Measurements from ENCODE around the gene USP47.

USP47 gene, protein sequence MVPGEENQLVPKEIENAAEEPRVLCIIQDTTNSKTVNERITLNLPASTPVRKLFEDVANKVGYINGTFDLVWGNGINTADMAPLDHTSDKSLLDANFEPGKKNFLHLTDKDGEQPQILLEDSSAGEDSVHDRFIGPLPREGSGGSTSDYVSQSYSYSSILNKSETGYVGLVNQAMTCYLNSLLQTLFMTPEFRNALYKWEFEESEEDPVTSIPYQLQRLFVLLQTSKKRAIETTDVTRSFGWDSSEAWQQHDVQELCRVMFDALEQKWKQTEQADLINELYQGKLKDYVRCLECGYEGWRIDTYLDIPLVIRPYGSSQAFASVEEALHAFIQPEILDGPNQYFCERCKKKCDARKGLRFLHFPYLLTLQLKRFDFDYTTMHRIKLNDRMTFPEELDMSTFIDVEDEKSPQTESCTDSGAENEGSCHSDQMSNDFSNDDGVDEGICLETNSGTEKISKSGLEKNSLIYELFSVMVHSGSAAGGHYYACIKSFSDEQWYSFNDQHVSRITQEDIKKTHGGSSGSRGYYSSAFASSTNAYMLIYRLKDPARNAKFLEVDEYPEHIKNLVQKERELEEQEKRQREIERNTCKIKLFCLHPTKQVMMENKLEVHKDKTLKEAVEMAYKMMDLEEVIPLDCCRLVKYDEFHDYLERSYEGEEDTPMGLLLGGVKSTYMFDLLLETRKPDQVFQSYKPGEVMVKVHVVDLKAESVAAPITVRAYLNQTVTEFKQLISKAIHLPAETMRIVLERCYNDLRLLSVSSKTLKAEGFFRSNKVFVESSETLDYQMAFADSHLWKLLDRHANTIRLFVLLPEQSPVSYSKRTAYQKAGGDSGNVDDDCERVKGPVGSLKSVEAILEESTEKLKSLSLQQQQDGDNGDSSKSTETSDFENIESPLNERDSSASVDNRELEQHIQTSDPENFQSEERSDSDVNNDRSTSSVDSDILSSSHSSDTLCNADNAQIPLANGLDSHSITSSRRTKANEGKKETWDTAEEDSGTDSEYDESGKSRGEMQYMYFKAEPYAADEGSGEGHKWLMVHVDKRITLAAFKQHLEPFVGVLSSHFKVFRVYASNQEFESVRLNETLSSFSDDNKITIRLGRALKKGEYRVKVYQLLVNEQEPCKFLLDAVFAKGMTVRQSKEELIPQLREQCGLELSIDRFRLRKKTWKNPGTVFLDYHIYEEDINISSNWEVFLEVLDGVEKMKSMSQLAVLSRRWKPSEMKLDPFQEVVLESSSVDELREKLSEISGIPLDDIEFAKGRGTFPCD (N-terminal part only)
- total RNA-seq = 166 to 240 reads per million in 2 donors

DNA sequence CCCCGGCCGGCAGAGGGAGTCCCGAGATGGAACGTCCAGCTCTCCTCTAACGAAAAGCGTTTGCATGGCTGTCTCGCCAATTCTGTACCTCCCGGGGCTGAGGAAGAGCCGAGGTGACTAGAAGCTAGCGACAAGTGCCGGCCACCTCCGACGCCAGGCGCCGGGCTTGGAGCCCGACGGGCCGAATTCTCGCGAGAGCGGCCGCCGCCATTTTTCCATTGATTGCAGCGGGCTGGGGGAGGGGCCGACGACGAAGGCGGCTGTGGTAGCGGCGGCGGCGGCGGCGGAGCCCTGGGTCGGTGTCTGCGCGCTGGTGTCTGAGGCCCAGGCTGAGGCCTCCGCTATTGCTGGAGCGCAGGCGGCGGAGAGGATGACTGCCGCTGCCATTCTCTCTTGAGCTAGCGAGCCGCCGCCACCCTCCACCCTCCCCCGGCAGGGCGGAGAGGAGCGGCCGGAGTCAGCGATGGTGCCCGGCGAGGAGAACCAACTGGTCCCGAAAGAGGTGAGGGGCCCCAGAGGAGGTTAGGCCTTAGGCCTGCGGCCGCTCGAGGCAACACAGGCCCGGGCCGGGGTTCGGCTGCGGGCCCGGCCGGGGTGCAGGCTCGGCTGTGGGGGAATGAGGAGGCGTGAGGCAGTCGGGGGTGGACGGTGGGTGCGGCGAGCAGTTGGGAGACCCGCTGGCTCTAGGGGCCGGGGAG, at the start of gene USP47:
Gene USP47 (plus strand): TSS at position 250 of the 698 bp plus-strand sequence. CDS start 214 bp downstream, at position 464.
- DNase-seq = peak; percentile 92 to 95 (median 93)

DNA sequence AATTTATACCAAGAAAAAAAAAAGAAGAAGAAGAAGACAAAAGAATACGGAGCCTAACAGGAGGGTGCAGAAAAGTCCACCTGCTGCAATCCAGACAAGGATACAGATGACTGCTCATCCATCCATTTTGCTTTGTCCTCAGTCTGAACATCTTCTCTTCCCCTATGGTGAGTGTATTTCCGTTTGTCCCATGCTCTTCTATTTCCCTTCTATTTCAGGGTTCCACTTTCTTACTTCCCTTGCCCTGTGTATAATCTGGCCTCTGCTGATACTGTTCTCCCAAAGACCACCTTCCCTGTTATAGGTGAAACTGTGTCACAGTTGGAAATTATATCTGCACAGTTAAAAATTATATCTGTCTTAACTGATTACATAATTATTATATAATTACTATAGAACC, 48.7 kb upstream of the USP47 start:
- DNase-seq = no peak

DNA sequence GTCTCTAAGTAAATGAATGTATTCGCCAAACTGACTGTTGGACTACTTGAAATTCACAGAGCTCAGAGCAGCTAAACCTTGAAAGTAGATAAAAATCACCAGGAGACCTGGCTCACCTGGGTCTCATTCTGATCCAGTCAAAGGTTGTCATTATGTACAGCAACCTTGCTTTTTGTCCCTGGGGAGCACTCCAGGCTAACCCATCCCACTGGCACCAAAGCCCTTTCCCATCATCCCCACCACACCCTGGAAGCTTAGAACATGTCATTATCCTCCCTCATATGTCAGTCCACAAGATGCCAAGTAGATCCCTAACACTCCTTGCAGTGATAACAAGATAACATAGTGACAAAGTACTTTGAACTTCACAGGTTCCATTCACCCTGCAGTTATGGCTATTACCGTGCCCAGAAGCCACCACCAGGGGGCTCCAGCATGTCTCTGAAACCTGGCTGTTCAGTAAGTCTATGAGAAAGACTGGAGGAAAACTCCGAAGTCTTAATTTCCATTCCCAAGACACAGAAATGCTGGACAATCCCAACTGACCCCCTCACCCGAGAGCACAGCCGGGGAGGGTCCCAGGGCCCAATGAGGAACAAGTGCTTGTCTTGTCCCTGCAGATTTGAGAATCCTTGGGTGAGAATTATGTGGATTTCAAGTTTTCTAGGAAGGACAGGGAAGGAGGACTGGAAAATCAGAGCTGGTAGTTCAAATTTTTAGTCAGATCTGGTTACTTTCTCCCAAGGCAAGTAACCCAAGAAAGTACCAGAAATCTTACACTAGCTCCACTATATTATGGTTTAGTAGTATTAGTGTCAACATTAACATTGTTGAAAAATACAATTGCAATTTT, 43.0 kb upstream of the USP47 start:
- DNase-seq = peak; percentile 38 to 66 (median 55)

DNA sequence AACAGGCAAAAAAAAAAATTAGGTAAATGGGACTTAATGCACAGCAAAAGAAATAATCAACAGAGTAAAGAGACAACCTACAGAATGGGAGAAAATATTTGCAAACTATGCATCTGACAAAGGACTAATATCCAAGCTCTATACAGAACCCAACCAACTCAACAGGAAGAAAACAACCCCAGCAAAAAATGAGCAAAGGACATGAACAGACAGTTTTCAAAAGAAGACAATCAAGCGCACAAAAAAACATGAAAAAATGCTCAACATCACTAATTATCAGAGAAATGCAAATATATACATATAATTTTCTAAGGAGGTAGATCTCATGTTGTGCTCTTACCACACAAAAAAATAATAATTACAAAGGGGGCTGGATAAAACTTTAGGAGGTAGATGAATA, 36.5 kb upstream of the USP47 start:
- DNase-seq = no peak

DNA sequence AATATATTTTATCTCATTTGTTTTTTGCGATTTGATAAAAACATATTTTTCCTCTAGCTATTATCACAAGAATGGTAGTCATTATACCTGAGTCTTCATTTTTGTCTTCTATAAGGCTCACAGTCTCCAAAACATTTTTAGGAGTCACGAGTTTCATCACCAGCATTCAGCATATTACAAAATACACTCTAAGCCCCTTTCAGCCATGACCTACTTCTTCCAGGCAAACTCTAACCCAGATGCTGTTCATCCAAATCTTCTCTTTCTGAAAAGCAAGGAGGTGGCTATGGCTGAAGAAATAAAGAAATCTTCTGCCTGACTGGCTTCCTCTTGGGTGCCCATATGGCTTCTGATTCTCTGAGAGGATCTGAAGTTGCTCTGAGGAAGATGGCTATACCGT, 35.7 kb upstream of the USP47 start:
- DNase-seq = no peak

DNA sequence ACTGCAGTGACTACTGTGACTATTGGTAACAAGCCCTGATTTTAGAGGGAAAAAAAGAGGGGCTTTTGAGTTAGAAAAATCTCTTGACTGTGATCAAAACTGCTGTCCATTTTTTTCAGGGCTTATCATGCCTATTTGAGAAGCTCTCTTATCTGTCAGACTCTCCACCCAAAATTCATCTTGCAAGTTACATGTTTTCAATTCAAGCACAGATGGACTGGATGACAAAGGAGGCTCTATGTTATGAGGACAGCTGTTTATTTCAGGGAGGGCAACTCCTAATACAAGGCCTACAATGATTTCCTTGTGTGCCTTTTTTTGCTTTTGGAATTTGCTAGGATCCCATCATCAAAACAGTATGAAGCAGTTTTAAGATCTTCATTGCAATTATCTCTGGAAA, 35.2 kb upstream of the USP47 start:
- no peak for DNase-seq

DNA sequence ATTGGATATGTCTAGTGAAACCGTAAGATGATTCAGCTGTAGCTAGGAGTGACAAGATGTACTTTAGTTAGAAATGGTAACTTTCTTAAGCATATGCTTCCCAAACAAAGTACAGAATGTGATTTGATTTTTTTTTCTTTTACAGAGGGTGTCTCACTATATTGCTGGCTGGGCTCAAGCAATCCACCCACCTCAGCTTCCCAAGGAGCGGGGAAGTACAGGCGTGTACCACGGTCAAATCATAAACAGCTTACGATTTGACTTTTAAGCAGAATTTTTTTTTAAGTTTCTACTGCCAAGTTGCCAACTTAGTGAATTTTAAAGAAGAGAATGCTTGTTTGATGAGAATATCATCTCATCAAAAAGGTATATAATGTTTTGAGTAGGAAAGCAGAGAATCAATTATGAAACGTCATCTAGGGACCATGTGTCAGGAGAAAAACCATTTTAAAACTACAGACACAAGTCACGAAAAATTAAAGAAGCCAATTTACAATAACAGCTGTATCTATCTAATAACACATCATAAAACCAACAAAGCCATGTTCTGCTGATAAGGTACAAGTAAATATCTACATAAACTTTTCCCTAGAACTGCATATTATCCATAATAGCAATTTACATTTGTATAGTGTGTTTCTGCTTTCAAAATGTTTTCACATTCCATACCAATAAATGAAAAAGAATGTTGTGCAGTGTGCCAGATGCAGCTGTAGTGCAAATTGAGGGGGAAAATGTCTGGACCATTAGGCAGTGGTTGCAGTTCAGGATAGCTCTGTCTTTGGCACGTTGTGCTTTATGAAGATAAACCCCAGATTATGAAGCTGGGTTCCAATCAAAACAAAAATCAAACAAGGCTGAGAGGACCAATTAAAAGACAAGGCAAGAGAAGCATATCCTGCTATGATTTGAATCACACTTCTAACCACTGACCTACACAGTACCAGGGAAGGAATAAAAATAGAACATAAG, 33.7 kb upstream of the USP47 start:
- no peak for DNase-seq

DNA sequence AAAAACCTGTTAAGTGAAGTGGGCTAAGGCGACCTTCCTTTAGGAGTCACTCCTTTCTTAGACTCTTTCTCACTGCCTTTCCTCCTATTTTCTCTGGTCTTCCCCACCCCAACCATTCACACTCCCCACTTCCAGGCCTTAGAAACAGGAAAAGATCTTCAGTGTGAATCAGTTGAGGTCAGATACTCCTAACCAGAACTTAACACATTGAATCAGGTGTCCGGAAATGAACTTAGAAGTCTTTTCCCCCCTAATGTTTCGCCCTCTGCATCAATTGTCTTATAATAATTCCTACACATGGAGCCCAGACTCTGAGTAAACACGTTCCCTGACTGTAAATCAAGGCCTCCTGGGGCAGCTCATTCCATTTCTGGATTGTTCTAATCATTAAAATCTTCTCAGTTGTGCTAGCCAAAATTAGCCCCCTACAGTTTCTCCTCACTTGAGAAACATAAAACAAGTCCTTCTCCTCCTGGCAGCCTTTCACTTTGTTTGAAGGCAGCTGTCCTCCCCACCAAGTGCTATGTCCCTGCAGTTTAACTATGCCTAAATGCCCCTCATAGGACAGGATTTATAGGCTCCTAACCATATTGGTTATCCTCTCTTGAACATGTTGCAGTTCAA, 32.7 kb upstream of the USP47 start:
- no peak for DNase-seq

DNA sequence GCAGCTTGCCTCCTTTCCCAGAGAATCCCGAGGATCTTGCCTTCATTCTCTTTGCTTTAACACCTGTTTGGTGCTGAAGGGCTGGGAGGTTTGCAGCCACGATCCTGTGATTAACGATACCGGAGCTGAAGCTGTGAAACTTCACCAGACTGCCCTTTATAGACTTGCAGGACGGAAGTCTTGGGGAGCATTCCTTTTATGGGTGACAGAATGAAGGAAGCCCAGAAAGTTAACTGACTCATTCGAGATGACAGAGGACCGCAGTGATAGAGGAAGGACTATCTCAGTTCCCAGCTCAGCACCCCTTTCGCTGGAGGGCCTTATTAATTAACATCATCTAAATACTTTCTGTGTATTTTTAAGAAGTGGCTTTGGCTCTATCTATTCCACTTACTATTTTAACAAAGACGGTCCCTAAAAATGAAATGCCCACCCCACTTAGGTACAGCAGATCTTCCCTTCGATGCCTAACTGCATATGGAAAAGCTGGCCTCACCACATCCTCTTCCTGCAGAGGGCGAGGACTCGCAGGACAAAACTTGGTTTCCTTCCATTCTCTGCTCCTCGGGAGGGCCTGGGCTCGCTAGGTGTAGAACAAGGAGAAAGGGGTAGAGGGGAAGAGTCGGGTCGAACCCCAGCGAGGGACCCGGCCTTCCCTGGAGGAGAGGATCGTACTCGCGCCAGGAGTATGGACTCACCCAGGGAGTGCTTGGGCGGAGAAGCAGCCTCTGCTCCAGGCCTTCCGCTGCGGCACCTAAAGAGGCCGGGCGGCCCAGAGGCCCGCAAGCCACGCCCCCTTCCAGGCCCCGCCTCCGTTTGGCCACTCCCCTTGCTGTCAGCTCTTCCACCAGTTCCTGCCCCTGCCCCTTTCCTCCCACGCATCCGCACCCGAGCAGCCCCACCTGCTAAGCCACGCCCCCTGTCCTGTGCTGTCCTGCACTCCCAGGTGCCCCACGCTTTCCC, 30.7 kb upstream of the USP47 start:
- no peak for DNase-seq

DNA sequence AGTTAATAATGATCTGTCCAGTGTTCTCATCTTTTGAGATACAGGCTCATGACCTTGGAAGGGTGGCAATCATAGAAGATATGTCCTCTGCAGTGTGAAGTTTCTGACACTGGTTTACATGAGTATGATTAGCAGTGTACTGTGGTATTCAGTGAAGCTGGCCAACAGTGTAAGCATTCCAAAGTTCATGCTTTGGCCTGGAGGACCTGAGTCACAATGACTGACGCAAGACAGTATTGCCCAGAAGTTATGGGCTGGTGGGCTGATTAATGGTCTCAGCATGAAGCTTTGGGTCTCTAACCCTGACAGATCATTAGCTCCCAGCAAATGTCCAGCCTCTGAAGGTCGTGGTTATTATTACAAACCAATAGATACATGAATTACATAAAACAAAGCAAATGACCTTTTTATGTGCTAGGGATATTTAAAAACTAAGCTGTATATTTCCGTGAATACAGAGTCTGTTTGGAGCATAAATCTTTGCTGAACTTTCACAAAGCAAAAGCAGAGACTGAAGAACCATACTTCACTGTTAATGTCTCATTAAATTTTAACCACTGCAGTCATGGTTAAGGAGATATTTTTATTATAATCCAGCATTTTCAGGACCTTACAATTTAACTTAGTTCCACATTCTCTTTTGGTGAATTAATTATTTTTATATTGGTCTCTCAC, 28.3 kb upstream of the USP47 start:
- DNase-seq = no peak

DNA sequence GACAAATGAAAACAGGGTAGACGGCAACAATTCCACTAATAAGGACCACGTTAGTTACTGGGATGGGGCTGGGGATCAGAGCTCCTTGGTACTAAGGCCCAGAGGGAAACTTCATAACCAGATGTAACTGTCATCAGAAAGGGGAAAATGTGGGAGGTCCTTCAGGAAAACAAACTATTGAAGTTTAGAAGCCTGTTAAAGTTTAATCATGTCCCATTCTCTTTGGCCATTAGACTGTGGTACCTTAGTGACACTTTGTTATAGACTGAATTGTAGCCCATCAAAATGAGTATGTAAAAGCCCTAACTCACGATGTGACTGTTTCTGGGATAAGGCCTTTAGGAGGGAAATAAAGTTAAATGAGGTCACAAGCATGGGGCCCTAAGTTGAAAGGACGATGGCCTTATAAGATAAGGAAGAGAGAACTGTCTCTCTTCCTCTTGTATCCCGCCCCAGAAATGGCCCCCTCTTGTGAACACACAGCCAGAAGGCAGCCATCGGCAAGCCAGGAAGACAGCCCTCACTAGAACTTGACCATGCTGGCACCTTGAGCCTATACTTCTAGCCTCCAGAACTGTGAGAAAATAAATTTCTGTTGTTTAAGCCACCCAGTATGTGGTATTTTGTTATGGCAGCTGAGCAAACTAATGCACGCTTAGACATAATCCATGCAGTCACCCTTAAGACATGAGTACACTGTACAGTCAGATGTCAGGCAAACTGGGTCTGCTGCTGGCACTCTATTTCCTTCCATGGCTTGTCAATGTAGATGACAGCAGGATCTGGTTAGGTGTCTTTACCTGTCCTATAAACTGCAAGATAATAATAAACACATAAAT, 26.9 kb upstream of the USP47 start:
- DNase-seq = no peak

DNA sequence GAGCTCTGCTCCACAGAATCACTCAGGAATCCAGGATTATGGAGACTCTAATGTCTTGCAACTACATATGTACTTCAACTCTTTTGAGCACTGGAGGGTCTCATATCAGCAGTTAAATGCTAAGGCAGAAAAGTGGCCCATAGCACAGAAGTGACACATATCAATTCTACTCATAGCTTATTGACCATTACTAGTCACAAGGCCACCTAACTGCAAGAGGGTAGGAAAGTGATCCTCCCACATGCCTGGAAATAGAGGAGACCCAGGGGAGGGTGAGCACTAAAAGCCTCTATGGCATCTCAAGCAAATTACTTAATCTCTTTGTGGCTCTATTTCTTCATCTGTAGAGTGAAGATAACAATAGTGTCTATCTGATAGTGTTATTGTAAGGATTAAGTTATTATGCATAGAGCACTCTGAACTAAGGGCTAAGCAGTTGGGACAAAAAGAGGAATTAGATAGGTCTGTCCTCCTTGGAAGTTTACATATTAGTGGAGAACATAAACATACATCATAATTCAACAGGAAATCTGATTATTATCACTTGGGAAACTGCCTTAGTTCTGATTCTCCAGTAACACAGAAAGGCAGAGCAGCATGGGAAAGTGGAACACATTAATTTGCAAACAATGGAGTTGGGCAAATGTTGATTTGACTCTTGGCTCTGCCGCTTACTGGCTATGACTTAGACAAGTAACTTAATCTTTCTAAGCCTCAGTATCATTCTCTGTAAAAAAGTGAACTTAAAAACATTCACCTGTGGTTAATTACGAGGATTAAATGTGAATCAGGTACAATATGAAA, 25.1 kb upstream of the USP47 start:
- no peak for DNase-seq

DNA sequence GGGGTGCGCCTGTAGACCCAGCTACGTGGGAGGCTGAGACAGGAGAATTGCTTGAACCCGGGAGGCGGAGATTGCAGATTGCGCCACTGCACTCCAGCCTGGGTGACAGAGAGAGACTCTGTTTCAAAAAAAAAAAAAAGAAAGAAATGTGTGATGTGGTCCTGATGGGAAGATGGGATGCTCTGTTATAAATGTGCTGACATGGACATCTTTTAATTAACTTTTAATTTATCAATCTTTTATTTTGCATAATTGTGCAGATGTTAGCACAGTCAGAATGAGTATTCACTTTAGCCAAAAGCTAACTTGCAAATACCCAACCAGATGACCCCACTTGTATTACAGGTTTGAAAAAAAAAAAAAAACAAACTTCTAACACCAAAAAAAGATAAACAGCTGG, 23.8 kb upstream of the USP47 start:
- DNase-seq = no peak

DNA sequence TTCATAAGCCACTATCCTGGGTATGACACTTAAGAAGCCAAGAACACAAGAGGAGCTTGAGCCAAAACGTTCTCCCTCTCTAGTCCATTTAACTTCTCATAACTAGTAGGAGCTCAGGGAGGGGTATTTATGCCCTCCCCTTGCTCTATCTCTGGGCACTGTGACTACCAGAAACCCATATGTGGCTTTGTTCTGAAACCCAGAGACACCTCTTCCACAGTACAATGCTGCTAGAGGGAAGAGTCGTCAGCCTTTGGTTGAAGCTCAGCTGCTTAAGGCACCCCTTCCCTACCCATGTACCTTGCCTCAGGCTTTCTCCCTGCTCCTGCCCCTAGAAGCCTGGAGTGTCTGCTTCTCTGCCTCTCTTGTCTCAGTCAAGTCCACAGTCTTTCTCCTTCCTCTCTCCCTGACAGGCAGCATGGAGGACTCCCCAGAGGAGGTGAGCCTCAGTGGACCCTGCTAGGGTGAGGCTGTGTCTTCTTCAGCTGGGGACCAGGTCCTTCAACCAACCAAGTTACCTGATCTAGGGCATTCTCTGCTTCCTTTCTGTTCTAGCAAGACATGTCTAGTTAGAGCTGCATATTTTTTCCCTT, 23.1 kb upstream of the USP47 start:
- DNase-seq = no peak

DNA sequence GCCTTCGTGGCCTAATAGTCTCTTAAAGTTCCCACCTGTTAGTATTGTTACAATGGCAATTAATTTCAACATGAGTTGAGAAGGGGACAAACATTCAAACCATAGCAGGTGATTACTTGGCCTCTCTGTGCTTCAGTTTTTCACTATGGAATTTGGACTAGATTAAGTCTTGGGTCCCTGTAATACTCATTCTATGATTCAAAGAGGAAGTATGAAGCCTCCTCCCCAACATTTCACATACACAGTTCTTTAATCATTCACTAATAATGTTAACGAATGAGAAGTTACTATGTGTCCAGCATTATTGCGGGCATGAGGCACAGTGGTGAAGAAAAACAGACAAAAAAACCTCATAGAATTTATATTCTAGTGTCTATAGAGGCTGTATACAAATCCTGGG, 19.9 kb upstream of the USP47 start:
- no peak for DNase-seq

DNA sequence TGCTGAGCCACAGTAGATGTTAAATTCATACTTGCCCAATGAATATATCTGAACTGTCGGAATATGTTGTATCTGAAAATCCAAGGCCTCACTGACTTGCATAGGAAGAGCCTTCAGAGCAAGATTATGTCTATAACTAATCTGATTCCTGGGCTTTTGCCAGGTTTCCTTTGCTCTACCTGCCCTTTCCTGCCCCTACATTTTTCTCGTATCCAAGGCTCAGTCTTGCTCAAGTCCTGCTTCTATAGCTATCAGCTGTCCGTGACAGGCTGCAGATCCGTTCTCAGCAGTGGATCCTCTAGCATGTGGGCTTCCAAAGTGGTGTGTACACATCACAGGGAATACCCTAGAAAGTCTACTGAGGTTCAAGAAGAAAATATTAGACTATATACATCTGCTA, 18.8 kb upstream of the USP47 start:
- DNase-seq = no peak
